Neural progenitor cell (in vitro differentiated cells): Measurements from ENCODE around the gene SLC43A2. TPM values are rescaled to one million over a fixed set of nuclear protein-coding genes. Genes with fewer than 3 reads are reported as not detected.

Experiments used
- DNase-seq: peaks from one replicate; pipeline ENCODE4 v3.0.0-alpha.2; 2016; ENCODE audit warnings: low spot score
- H2AFZ ChIP-seq: fragments of 200-600 bp; sonication (generic); replicated peaks from 2 replicates; pipeline ENCODE4 v1.6.1; 2016; ENCODE audit warnings: antibody characterized with exemption
- H3F3A ChIP-seq: fragments of 200-600 bp; sonication (generic); 2 replicates; pipeline ENCODE4 v1.6.1; 2016; ENCODE audit warnings: antibody characterized with exemption, low read depth
- H3K27ac ChIP-seq: fragments of 200-600 bp; sonication (generic); 2 replicates; pipeline ENCODE4 v1.5.1; 2016; ENCODE audit warnings: mild to moderate bottlenecking
- H3K27me3 ChIP-seq: fragments of 200-600 bp; sonication (generic); 2 replicates; pipeline ENCODE4 v1.6.1; 2016; ENCODE audit warnings: mild to moderate bottlenecking, moderate library complexity
- H3K36me3 ChIP-seq: fragments of 200-600 bp; sonication (generic); 2 replicates; pipeline ENCODE4 v1.5.1; 2016
- H3K4me1 ChIP-seq: fragments of 200-600 bp; sonication (generic); 2 replicates; pipeline ENCODE4 v1.6.1; 2016; ENCODE audit warnings: mixed run types
- H3K4me2 ChIP-seq: fragments of 200-600 bp; sonication (generic); 2 replicates; pipeline ENCODE4 v1.6.1; 2016
- H3K4me3 ChIP-seq: fragments of 200-600 bp; sonication (generic); 2 replicates; pipeline ENCODE4 v1.5.1; 2016
- H3K79me2 ChIP-seq: fragments of 200-600 bp; sonication (generic); 2 replicates; pipeline ENCODE4 v1.6.1; 2016; ENCODE audit warnings: low read depth
- H3K9ac ChIP-seq: fragments of 200-600 bp; sonication (generic); 2 replicates; pipeline ENCODE4 v1.6.1; 2016
- H3K9me3 ChIP-seq: fragments of 200-600 bp; sonication (generic); 2 replicates; pipeline ENCODE4 v1.5.1; 2016; ENCODE audit warnings: low read depth
- H4K20me1 ChIP-seq: fragments of 200-600 bp; sonication (generic); 2 replicates; pipeline ENCODE4 v1.6.1; 2016; ENCODE audit warnings: low read depth
- H3K27ac Mint-ChIP-seq: 3 replicates; pipeline ENCODE4 v1.8.0; 2021; ENCODE audit warnings: mixed read lengths
- H3K27me3 Mint-ChIP-seq: 2 replicates; pipeline ENCODE4 v1.8.0; 2022; ENCODE audit warnings: low read depth, mild to moderate bottlenecking, inconsistent platforms, moderate library complexity, mixed read lengths; ENCODE audit not compliant: insufficient read depth
- H3K36me3 Mint-ChIP-seq: 3 replicates; pipeline ENCODE4 v1.8.0; 2021; ENCODE audit warnings: mixed read lengths
- H3K4me1 Mint-ChIP-seq: 3 replicates; pipeline ENCODE4 v1.8.0; 2021; ENCODE audit warnings: mixed read lengths
- H3K4me3 Mint-ChIP-seq: 3 replicates; pipeline ENCODE4 v1.8.0; 2021; ENCODE audit warnings: mild to moderate bottlenecking, moderate library complexity, mixed read lengths
- H3K9me3 Mint-ChIP-seq: 3 replicates; pipeline ENCODE4 v1.8.0; 2020; ENCODE audit warnings: mixed read lengths
- CTCF ChIP-seq: fragments of 200-600 bp; sonication (generic); IDR thresholded peaks from 2 replicates; pipeline ENCODE4 v1.5.1; 2017; ENCODE audit warnings: antibody characterized with exemption, mild to moderate bottlenecking
- EZH2 ChIP-seq: fragments of 200-600 bp; sonication (generic); IDR thresholded peaks from 2 replicates; pipeline ENCODE4 v1.6.1; 2017; ENCODE audit warnings: antibody characterized with exemption, mild to moderate bottlenecking, moderate library complexity
- EZH2phosphoT487 ChIP-seq: fragments of 200-600 bp; sonication (generic); IDR thresholded peaks from 2 replicates; pipeline ENCODE4 v1.6.1; 2017; ENCODE audit warnings: antibody characterized with exemption
- total RNA-seq: library from RNA; depleted of rRNA; stranded (reverse); fragments of >200 nt; gene quantifications from 2 replicates; pipeline ENCODE4 v1.2.3, GENCODE V29; 2015; ENCODE audit warnings: low replicate concordance

Gene SLC43A2
- total RNA-seq, 1 donor from 2014 or later, result 6.8 TPM

GRCh38 chr17:1643999-1644492, 15.4 kb upstream of the SLC43A2 start:
- peaks cover 34% of the 10 kb centered on the region for H3K4me1 Mint-ChIP-seq
- Histone ChIP-seq H3K27me3 (peaks cover 57% of the 10 kb centered on the region), H3K4me3 (peak overlapping the region; percentile 50), H3K9ac (no peak overlapping the region), H3K4me1 (peaks cover 5% of the 10 kb centered on the region), H3K4me2 (peak overlapping the region; percentile 82), H3K27ac (no peak overlapping the region), H3F3A (peaks cover 38% of the 10 kb centered on the region), H2AFZ (no peak overlapping the region), H3K79me2 (no peaks in the 10 kb centered on the region), H3K9me3 (no peaks in the 10 kb centered on the region), H4K20me1 (no peaks in the 10 kb centered on the region), H3K36me3 (no peaks in the 10 kb centered on the region)
- no peak overlapping the region for H3K27ac Mint-ChIP-seq
- peaks cover 22% of the 10 kb centered on the region for H3K27me3 Mint-ChIP-seq
- no peaks in the 10 kb centered on the region for H3K9me3 Mint-ChIP-seq
- peak overlapping the region; percentile 79 for H3K4me3 Mint-ChIP-seq
- TF ChIP-seq CTCF (no peak), EZH2phosphoT487 (no peak), EZH2 (peak; percentile 30)
- H3K36me3 Mint-ChIP-seq, result peaks cover 2% of the 10 kb centered on the region
- DNase-seq, result no peak

- no peak overlapping the region for H3K9ac ChIP-seq
- H3K27ac Mint-ChIP-seq, result no peak overlapping the region
Observed at GRCh38 chr17:1643293-1643998, 14.8 kb upstream of the SLC43A2 start.

GRCh38 chr17:1641065-1641403, 12.4 kb upstream of the SLC43A2 start:
- Histone ChIP-seq H3K36me3 (no peaks in the 10 kb centered on the region), H3K9me3 (no peaks in the 10 kb centered on the region), H2AFZ (no peak overlapping the region), H3K79me2 (no peaks in the 10 kb centered on the region), H3K4me1 (peaks cover 19% of the 10 kb centered on the region), H3F3A (peaks cover 29% of the 10 kb centered on the region), H3K27ac (no peak overlapping the region), H3K4me3 (no peak overlapping the region), H4K20me1 (no peaks in the 10 kb centered on the region), H3K4me2 (no peak overlapping the region), H3K27me3 (peaks cover 34% of the 10 kb centered on the region), H3K9ac (no peak overlapping the region)
- H3K4me1 Mint-ChIP-seq, result peaks cover 43% of the 10 kb centered on the region
- H3K27ac Mint-ChIP-seq, result peak overlapping the region; percentile 34
- no peak for TF ChIP-seq CTCF
- TF ChIP-seq EZH2phosphoT487, result no peak
- no peak for TF ChIP-seq EZH2
- no peaks in the 10 kb centered on the region for H3K9me3 Mint-ChIP-seq
- no peak for DNase-seq
- peaks cover 18% of the 10 kb centered on the region for H3K27me3 Mint-ChIP-seq
- peak overlapping the region; percentile 54 for H3K4me3 Mint-ChIP-seq
- peaks cover 2% of the 10 kb centered on the region for H3K36me3 Mint-ChIP-seq

More at GRCh38 chr17:1643293-1643998, 14.8 kb upstream of the SLC43A2 start:
- Histone ChIP-seq H3K4me1 (peaks cover 10% of the 10 kb centered on the region), H3F3A (peaks cover 35% of the 10 kb centered on the region), H3K4me3 (peak overlapping the region; percentile 50), H3K79me2 (no peaks in the 10 kb centered on the region), H3K4me2 (peak overlapping the region; percentile 82), H4K20me1 (no peaks in the 10 kb centered on the region), H2AFZ (peak overlapping the region; percentile 50), H3K9me3 (no peaks in the 10 kb centered on the region), H3K27me3 (peaks cover 54% of the 10 kb centered on the region), H3K27ac (no peak overlapping the region), H3K36me3 (no peaks in the 10 kb centered on the region)
- H3K36me3 Mint-ChIP-seq, result peaks cover 2% of the 10 kb centered on the region
- peaks cover 22% of the 10 kb centered on the region for H3K27me3 Mint-ChIP-seq
- peak; percentile 87 for DNase-seq
- no peaks in the 10 kb centered on the region for H3K9me3 Mint-ChIP-seq
- no peak overlapping the region for H3K4me3 Mint-ChIP-seq
- peaks cover 40% of the 10 kb centered on the region for H3K4me1 Mint-ChIP-seq
- TF ChIP-seq EZH2phosphoT487, result no peak
- peak; percentile 57 for TF ChIP-seq CTCF
- TF ChIP-seq EZH2, result peak; percentile 67
